Fibroblast of skin of back (primary cell): ENCODE results near the gene FOXA1.

Experiments
- DNase-seq: peaks from one replicate; pipeline ENCODE4 v3.0.0-alpha.2; 2013

FOXA1 gene

GRCh38 chr14:37602605-37603453, 7.8 kb upstream of the FOXA1 start:
- no peak for DNase-seq

- no peak for DNase-seq
Measured at GRCh38 chr14:37601865-37602264, 6.8 kb upstream of the FOXA1 start.

GRCh38 chr14:37600880-37601741, 6.1 kb upstream of the FOXA1 start:
- no peak for DNase-seq

- DNase-seq = no peak
Measured at GRCh38 chr14:37599507-37600368, 4.7 kb upstream of the FOXA1 start.

- no peak for DNase-seq
Measured at GRCh38 chr14:37598747-37599506, 3.9 kb upstream of the FOXA1 start.

GRCh38 chr14:37597914-37598746, 3.1 kb upstream of the FOXA1 start:
- no peak for DNase-seq

- no peak for DNase-seq
Measured at GRCh38 chr14:37597538-37597913, 2.5 kb upstream of the FOXA1 start.

- no peak for DNase-seq
Measured at GRCh38 chr14:37596790-37597472, 1.9 kb upstream of the FOXA1 start.

GRCh38 chr14:37595809-37596621, 966 bp upstream of the FOXA1 start:
- peak; percentile 16 for DNase-seq

GRCh38 chr14:37594238-37594970, 645 bp downstream of the FOXA1 start:
- DNase-seq = peak; percentile 78

GRCh38 chr14:37593511-37594237, 1.4 kb downstream of the FOXA1 start:
- no peak for DNase-seq

- no peak for DNase-seq
Measured at GRCh38 chr14:37592482-37593408, 2.3 kb downstream of the FOXA1 start.

- DNase-seq = no peak
Measured at GRCh38 chr14:37591941-37592481, 3.0 kb downstream of the FOXA1 start.

- no peak for DNase-seq
Measured at GRCh38 chr14:37591311-37591940, 3.6 kb downstream of the FOXA1 start.

- DNase-seq = no peak
Measured at GRCh38 chr14:37590428-37591139, 4.5 kb downstream of the FOXA1 start.
